HT-29 (cell line): Measurements from ENCODE around the gene SOD2. TPM values are rescaled to one million over a fixed set of nuclear protein-coding genes. Genes with fewer than 3 reads are reported as not detected.
A peak's percentile ranks its signal among the peaks of the same experiment; 100 is the strongest.
"Not testable (repeated sequence)": the region's sequence is repeated elsewhere in the genome, so short reads cannot be mapped to it uniquely, and the experiment has no call there.

Source experiments
- DNase-seq: peaks from one replicate; pipeline ENCODE4 v3.0.0-alpha.2; 2015; ENCODE audit warnings: low spot score
- total RNA-seq: library from RNA; depleted of rRNA; stranded (reverse); fragments of >200 nt; shearing (Covaris generic); gene quantifications from 2 replicates; pipeline ENCODE4 v1.2.3, GENCODE V29; 2014

The SOD2 gene
- total RNA-seq, 1 experiment from 2014 or later: 64.8 TPM

GRCh38 chr6:159682810-159683209 is 10.2 kb downstream of the SOD2 start:
- DNase-seq: no peak

DNA sequence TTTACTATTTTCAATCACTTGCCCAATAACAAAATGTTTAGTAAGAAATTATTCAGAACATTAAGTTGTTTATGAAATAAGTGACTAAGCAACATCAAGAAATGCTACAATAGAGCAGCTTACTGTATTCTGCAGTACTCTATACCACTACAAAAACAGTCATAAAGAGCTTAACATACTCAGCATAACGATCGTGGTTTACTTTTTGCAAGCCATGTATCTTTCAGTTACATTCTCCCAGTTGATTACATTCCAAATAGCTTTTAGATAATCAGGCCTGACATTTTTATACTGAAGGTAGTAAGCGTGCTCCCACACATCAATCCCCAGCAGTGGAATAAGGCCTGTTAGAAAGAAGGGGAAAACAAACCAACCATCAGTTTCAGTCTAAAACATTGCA is 10.7 kb downstream of the SOD2 start:
- DNase-seq: no peak

DNA sequence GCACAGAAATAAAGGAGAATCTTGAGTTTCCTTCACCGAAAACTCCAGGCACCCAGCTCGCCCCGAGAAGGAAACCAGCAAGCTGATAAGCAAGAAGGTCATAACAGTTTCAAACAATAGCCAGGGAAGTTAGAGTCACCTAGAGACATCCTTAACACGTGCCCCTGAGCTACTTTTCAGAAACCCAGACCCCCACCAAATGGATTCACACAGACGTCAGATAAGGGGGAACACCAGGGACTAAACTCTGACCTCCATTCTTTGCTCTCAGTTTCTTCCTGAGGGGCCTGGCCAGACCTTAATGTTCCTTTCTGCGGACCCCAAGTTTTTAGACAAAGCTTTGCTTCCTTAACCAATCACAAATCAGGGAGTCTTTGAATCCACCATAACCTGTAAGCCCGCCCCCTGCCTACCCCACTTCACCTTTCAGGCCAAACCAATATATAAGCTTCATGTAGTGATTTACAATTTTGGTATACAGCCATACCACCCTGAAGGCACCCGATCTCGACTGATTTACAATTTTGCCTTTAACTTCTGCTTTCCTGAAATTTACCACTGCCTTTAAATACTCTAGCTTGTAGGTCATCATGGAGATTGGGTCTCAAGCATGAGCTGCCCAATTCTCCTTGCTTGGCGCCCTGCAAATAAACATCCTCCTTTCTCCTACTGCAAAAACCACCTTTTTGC is 11.7 kb downstream of the SOD2 start:
- DNase-seq: no peak

- no peak for DNase-seq
These were observed 12.9 kb downstream of the SOD2 start for GRCh38 chr6:159680104-159680503.

GRCh38 chr6:159679091-159680077 is 13.7 kb downstream of the SOD2 start:
- DNase-seq: no peak

DNA sequence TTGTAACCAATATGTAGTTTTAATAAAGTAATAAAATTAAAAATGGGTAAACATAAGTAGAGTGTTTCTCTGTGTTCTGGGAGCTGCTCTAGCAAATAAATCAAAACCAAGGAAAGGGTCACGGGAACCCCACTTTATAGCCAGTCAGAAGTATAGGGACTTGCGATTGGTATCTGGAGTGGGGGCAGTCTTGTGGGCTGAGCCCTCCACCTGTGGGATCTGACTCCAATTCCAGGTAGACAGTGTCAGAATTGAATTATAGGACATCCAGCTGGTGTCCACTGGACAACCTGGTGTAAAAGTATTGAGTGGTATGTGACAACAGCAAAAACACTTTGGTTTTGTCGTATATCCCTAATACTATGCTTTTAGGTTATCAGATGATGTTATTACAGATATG is 14.5 kb downstream of the SOD2 start:
- DNase-seq: no peak

- no peak for DNase-seq
These were observed 15.4 kb downstream of the SOD2 start for GRCh38 chr6:159677506-159678165.

- DNase-seq: no peak
These were observed 16.0 kb downstream of the SOD2 start for GRCh38 chr6:159676890-159677505.

- DNase-seq: not testable (repeated sequence)
These were observed 16.8 kb downstream of the SOD2 start for GRCh38 chr6:159676236-159676635.

DNA sequence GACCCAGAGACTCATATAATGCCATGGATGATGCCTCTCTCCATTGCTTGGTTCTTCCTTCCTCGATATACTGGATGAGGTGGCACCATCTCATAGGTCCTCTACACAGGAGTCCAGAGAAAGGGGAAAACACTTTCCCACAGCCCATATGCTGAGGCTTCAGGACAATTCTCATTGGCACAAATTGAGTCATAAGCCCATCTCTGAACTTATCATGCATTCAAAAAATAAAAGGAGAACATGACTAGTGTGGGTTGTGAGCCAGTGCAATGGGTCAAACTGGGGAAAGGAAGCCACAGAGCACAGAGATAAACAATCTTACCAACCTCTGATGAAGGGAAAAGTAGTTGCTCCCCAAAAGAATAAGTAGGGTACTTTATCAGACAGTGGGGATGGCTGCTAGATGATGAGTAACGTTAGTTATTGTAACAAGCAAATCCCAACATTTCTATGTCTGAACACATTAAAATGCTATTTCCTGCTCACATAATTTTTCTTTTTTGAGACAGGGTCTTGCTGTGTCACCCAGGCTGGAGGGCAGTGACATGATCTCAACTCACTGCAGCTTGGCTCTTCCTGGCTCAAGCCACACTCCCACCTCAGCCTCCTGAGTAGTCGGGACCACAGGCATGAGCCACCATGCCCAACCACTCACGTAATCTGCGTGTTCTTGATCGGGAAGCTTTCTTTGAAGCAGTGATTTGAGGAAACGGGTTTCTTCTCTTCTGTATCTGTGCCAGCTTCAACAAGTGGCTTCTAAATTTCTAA is 27.0 kb downstream of the SOD2 start:
- DNase-seq: no peak

DNA sequence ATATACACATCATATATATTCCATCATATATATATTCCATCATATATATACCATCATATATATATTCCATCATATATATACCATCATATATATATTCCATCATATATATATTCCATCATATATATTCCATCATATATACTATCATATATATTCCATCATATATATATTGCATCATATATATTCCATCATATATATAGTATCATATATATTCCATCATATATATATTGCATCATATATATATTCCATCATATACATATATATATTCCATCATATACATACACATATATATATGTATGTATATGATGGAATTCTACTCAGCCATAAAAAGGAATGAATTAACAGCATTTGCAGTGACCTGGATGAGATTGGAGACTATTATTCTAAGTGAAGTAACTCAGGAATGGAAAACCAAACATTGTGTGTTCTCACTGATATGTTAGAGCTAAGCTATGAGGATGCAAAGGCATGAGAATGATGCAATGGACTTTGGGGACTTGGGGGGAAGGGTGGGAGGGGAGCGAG is 29.6 kb downstream of the SOD2 start:
- not testable (repeated sequence) for DNase-seq

GRCh38 chr6:159661977-159662376 is 31.1 kb downstream of the SOD2 start:
- not testable (repeated sequence) for DNase-seq

DNA sequence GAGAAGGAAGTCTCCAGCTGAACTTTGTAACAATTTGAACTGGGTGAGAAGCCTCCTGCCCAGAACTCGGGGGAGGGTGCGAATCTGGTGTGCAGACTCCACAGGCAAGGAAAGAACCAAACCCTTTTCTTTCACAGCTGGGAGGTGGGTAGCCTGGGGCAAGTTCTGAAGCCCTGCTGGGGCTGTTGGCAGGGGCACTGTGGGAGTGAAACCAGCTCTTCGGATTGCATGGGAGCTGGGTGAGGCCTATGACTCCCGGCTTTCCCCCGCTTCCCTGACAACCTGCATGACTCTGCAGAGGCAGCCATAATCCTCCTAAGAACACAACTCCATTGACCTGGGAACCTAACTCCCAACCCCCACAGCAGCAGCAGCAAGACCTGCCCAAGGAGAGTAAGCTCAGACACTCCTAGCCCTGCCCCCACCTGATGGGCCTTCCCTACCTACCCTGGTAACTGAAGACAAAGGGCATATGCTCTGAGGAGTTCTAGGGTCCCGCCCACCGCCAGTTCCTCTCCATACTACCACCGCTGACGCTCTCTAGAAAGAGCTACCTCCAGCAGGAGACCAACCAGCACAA is 37.5 kb downstream of the SOD2 start:
- no peak for DNase-seq

- peak; percentile 56 for DNase-seq
These were observed 38.5 kb downstream of the SOD2 start for GRCh38 chr6:159654483-159655098.

DNA sequence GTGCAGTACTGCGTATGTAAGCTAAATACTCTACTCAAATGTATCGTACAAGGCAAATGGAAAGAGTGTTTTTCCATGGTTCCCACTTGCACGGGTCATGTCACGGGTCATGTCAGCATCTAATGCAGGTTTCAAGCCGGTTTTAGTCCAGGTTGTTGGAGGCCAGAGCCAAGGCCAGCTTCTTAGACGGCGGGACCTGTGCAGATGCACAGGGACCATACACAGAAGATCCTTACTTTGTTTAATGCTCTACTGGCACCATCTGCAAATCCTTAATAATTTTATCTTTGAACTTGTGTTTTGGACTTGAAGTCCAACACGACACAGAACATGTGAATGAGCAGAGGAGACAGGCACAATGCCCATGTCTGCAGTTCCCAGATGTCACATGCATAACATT is 42.7 kb downstream of the SOD2 start:
- no peak for DNase-seq

- no peak for DNase-seq
These were observed 43.6 kb downstream of the SOD2 start for GRCh38 chr6:159649441-159649840.

- DNase-seq: no peak
These were observed 46.3 kb downstream of the SOD2 start for GRCh38 chr6:159646733-159647132.

DNA sequence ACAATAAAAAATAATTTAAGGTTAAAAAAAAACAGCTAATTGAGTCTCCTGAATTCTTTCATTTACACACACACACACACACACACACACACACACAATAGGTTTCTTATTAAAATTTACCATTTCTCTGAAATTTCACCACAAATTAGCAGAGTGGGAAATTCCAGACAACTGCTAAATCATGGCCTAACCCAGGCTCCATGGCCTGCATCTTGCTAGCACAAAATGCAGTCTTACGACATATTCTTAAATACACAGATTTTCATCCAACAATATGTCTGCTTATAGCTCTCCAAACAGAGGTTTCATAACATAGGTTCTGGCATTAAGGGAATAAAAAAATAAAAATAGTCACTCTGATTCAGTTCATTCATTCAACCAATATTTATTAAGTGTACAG is 46.9 kb downstream of the SOD2 start:
- DNase-seq: no peak

GRCh38 chr6:159645640-159646039 is 47.4 kb downstream of the SOD2 start:
- no peak for DNase-seq
